Progenitor cell of endocrine pancreas (in vitro differentiated cells): ENCODE measurements around the gene SETD6. TPM values are rescaled to one million over a fixed set of nuclear protein-coding genes. Genes with fewer than 3 reads are reported as not detected.

Source experiments
- DNase-seq: peaks from one replicate; pipeline ENCODE4 v3.0.0; 2021; ENCODE audit warnings: low spot score; ENCODE audit not compliant: unreplicated experiment
- H3K27ac Mint-ChIP-seq: 2 replicates; pipeline ENCODE4 v1.8.0; 2021; ENCODE audit warnings: mild to moderate bottlenecking, moderate library complexity, mixed read lengths
- H3K27me3 Mint-ChIP-seq: 2 replicates; pipeline ENCODE4 v1.8.0; 2021; ENCODE audit warnings: mixed read lengths
- H3K36me3 Mint-ChIP-seq: 2 replicates; pipeline ENCODE4 v1.8.0; 2022; ENCODE audit warnings: mixed read lengths; ENCODE audit not compliant: insufficient read depth
- H3K4me1 Mint-ChIP-seq: 2 replicates; pipeline ENCODE4 v1.8.0; 2021; ENCODE audit warnings: low read depth, mixed read lengths
- H3K4me3 Mint-ChIP-seq: 2 replicates; pipeline ENCODE4 v1.8.0; 2021; ENCODE audit warnings: low read depth, mild to moderate bottlenecking, moderate library complexity, mixed read lengths
- H3K9me3 Mint-ChIP-seq: 2 replicates; pipeline ENCODE4 v1.8.0; 2021; ENCODE audit warnings: low read depth, mixed read lengths
- CTCF ChIP-seq: fragments of 200-600 bp; sonication (generic); IDR thresholded peaks from one replicate; pipeline ENCODE4 v1.5.0; 2021; ENCODE audit warnings: antibody characterized with exemption, mild to moderate bottlenecking; ENCODE audit not compliant: unreplicated experiment
- total RNA-seq: library from RNA; stranded (reverse); gene quantifications from 2 replicates; pipeline ENCODE4 v1.2.1, GENCODE V29; 2021

The SETD6 gene
- total RNA-seq, 1 donor from 2014 or later: 33.7 TPM

- Mint-ChIP-seq H3K9me3 (peaks cover 3% of the 10 kb centered on the region), H3K4me1 (no peaks in the 10 kb centered on the region), H3K4me3 (no peak overlapping the region), H3K27me3 (peaks cover 23% of the 10 kb centered on the region), H3K36me3 (no peaks in the 10 kb centered on the region), H3K27ac (no peak overlapping the region)
- DNase-seq: no peak
- TF ChIP-seq CTCF: no peak
These were observed 43.1 kb upstream of the SETD6 start for GRCh38 chr16:58472266-58472665.

- TF ChIP-seq CTCF: no peak
- Mint-ChIP-seq H3K36me3 (no peaks in the 10 kb centered on the region), H3K27me3 (peaks cover 19% of the 10 kb centered on the region), H3K4me3 (no peak overlapping the region), H3K27ac (no peak overlapping the region), H3K9me3 (peaks cover 3% of the 10 kb centered on the region), H3K4me1 (no peaks in the 10 kb centered on the region)
- no peak for DNase-seq
These were observed 42.5 kb upstream of the SETD6 start for GRCh38 chr16:58472827-58473226.

GRCh38 chr16:58474296-58474695 is 41.0 kb upstream of the SETD6 start:
- TF ChIP-seq CTCF: no peak
- no peak overlapping the region for H3K4me3 Mint-ChIP-seq
- peaks cover 19% of the 10 kb centered on the region for H3K27me3 Mint-ChIP-seq
- no peaks in the 10 kb centered on the region for H3K36me3 Mint-ChIP-seq
- H3K9me3 Mint-ChIP-seq: peaks cover 3% of the 10 kb centered on the region
- no peak for DNase-seq
- H3K4me1 Mint-ChIP-seq: no peaks in the 10 kb centered on the region
- H3K27ac Mint-ChIP-seq: peak overlapping the region; percentile 0

- H3K9me3 Mint-ChIP-seq: peaks cover 3% of the 10 kb centered on the region
- no peak for TF ChIP-seq CTCF
- no peak overlapping the region for H3K4me3 Mint-ChIP-seq
- DNase-seq: no peak
- no peaks in the 10 kb centered on the region for H3K36me3 Mint-ChIP-seq
- H3K4me1 Mint-ChIP-seq: no peaks in the 10 kb centered on the region
- no peak overlapping the region for H3K27ac Mint-ChIP-seq
- peaks cover 18% of the 10 kb centered on the region for H3K27me3 Mint-ChIP-seq
These were observed 40.2 kb upstream of the SETD6 start for GRCh38 chr16:58475091-58475619.

- no peaks in the 10 kb centered on the region for H3K36me3 Mint-ChIP-seq
These were observed 38.5 kb upstream of the SETD6 start for GRCh38 chr16:58476791-58477190.

More at GRCh38 chr16:58476791-58477190, 38.5 kb upstream of the SETD6 start:
- Mint-ChIP-seq H3K9me3 (peaks cover 3% of the 10 kb centered on the region), H3K4me3 (no peak overlapping the region), H3K4me1 (no peaks in the 10 kb centered on the region), H3K27me3 (peaks cover 13% of the 10 kb centered on the region), H3K27ac (no peak overlapping the region)
- DNase-seq: no peak
- no peak for TF ChIP-seq CTCF
